IPS-18a (cell line): ENCODE data around the gene ASTN2.

Source experiments
- H3K27ac ChIP-seq: one replicate; pipeline ENCODE4 v1.5.1; 2013; ENCODE audit warnings: low read length
- H3K27me3 ChIP-seq: one replicate; pipeline ENCODE4 v1.6.1; 2013; ENCODE audit warnings: mild to moderate bottlenecking, low read length; ENCODE audit not compliant: control insufficient read depth, insufficient read depth
- H3K36me3 ChIP-seq: one replicate; pipeline ENCODE4 v1.6.1; 2013; ENCODE audit warnings: low read depth, low read length; ENCODE audit not compliant: control insufficient read depth
- H3K4me1 ChIP-seq: one replicate; pipeline ENCODE4 v1.6.1; 2013; ENCODE audit warnings: low read depth, low read length; ENCODE audit not compliant: control insufficient read depth
- H3K4me3 ChIP-seq: one replicate; pipeline ENCODE4 v1.5.1; 2013; ENCODE audit warnings: low read length
- H3K9ac ChIP-seq: one replicate; pipeline ENCODE4 v1.6.1; 2013; ENCODE audit warnings: mild to moderate bottlenecking, low read length, moderate library complexity
- H3K9me3 ChIP-seq: one replicate; pipeline ENCODE4 v1.6.1; 2013; ENCODE audit warnings: low read depth, low read length; ENCODE audit not compliant: control insufficient read depth

Gene ASTN2

DNA sequence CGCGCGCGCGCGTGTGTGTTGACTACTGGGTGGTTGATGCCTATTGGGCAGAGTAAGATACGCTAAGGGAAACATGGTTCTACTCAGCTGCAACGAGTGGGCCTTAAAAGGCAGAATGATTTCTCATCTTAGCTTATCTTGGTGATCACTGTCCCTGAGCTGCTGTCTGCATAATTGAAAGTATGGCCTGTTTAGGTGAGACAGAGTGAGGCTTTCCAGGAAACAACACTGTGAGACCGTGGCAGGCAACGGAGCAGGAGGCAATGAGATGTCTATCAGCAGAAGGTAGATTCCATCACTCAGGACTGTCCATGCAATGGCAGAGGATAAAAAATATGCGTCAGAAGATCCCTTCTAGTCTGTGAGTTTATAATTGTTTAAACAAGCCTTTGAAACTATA lies 450.6 kb downstream of the ASTN2 start:
- Histone ChIP-seq H3K27ac (no peak overlapping the region), H3K9me3 (no peaks in the 10 kb centered on the region), H3K36me3 (no peaks in the 10 kb centered on the region), H3K4me3 (no peak overlapping the region), H3K27me3 (no peaks in the 10 kb centered on the region), H3K9ac (no peak overlapping the region), H3K4me1 (no peaks in the 10 kb centered on the region)

GRCh38 chr9:116959809-116960208 lies 455.0 kb downstream of the ASTN2 start:
- Histone ChIP-seq H3K4me3 (no peak overlapping the region), H3K27me3 (no peaks in the 10 kb centered on the region), H3K9me3 (no peaks in the 10 kb centered on the region), H3K27ac (no peak overlapping the region), H3K36me3 (no peaks in the 10 kb centered on the region), H3K9ac (no peak overlapping the region), H3K4me1 (no peaks in the 10 kb centered on the region)

DNA sequence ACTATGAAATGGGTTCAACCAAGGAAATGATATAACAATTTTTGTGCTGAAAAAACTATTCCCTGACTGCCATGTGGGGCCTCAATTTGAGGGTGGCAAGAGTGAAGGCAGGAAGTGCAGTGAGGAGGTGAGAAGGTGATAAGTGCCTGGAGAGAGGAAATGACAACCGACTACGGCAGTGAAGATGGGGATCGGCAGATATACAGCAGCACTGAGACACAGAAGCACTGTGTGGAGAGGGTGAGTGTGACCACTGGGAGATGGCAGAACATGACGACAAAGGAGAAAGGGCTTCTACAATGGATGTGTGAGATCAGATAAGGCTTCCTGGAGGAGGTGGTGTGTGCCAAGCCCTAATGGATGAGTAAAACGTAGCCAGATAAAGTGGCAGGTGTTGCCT lies 456.0 kb downstream of the ASTN2 start:
- Histone ChIP-seq H3K9me3 (no peaks in the 10 kb centered on the region), H3K27ac (no peak overlapping the region), H3K4me3 (no peak overlapping the region), H3K9ac (no peak overlapping the region), H3K36me3 (no peaks in the 10 kb centered on the region), H3K27me3 (no peaks in the 10 kb centered on the region), H3K4me1 (no peaks in the 10 kb centered on the region)

GRCh38 chr9:116954731-116955130 lies 460.1 kb downstream of the ASTN2 start:
- Histone ChIP-seq H3K27ac (no peak overlapping the region), H3K36me3 (no peaks in the 10 kb centered on the region), H3K4me1 (no peaks in the 10 kb centered on the region), H3K4me3 (no peak overlapping the region), H3K9me3 (no peaks in the 10 kb centered on the region), H3K9ac (no peak overlapping the region), H3K27me3 (no peaks in the 10 kb centered on the region)

DNA sequence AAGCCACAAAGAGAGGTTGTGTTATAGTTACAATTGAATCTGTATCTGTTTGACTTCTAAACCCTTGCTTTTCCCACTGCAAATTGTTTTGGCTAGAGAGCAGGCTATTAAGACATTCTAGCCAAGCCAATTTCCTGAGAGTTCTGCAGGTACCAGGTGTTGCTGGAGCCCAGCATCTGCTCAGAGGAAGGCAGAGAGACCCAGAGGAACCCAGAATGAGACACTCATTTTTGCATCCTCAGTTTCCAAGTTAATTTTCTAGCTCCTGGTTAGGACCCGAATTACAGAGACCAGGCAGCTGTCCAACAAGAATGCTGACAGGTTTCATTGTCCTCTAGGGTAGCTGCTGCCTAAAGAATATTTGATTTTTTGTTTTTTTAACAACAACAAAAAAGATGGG lies 461.6 kb downstream of the ASTN2 start:
- no peaks in the 10 kb centered on the region for H3K36me3 ChIP-seq
- H3K9me3 ChIP-seq: no peaks in the 10 kb centered on the region
- H3K27ac ChIP-seq: no peak overlapping the region
- no peaks in the 10 kb centered on the region for H3K27me3 ChIP-seq
- no peak overlapping the region for H3K9ac ChIP-seq
- H3K4me1 ChIP-seq: no peaks in the 10 kb centered on the region
- no peak overlapping the region for H3K4me3 ChIP-seq

- Histone ChIP-seq H3K27me3 (no peaks in the 10 kb centered on the region), H3K9ac (no peak overlapping the region), H3K4me1 (peaks cover 5% of the 10 kb centered on the region), H3K36me3 (no peaks in the 10 kb centered on the region), H3K4me3 (no peak overlapping the region), H3K27ac (no peak overlapping the region), H3K9me3 (no peaks in the 10 kb centered on the region)
These were observed 462.4 kb downstream of the ASTN2 start for GRCh38 chr9:116952436-116952810.

- no peak overlapping the region for H3K4me3 ChIP-seq
- H3K4me1 ChIP-seq: peaks cover 11% of the 10 kb centered on the region
- H3K9ac ChIP-seq: no peak overlapping the region
- no peaks in the 10 kb centered on the region for H3K36me3 ChIP-seq
- no peak overlapping the region for H3K27ac ChIP-seq
- no peaks in the 10 kb centered on the region for H3K9me3 ChIP-seq
- no peaks in the 10 kb centered on the region for H3K27me3 ChIP-seq
These were observed 463.0 kb downstream of the ASTN2 start for GRCh38 chr9:116951588-116952435.

DNA sequence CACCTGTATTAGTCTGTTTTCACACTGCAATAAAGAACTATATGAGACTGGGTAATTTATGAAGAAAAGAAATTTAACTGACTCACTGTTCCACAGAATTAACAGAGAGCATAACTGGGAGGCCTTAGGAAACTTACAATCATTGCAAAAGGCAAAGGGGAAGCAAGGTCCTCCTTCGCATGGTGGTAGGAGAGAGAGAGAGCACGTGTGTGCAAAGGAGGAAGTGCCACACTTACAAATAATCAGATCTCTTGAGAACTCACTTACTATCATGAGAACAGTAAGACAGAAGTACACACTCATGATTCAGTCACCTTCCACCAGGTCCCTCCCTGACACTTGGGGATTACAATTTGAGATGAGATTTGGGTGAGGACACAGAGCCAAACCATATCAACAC lies 469.0 kb downstream of the ASTN2 start:
- Histone ChIP-seq H3K27ac (no peak overlapping the region), H3K4me1 (peaks cover 29% of the 10 kb centered on the region), H3K36me3 (no peaks in the 10 kb centered on the region), H3K27me3 (no peaks in the 10 kb centered on the region), H3K9ac (no peak overlapping the region), H3K4me3 (no peak overlapping the region), H3K9me3 (no peaks in the 10 kb centered on the region)

DNA sequence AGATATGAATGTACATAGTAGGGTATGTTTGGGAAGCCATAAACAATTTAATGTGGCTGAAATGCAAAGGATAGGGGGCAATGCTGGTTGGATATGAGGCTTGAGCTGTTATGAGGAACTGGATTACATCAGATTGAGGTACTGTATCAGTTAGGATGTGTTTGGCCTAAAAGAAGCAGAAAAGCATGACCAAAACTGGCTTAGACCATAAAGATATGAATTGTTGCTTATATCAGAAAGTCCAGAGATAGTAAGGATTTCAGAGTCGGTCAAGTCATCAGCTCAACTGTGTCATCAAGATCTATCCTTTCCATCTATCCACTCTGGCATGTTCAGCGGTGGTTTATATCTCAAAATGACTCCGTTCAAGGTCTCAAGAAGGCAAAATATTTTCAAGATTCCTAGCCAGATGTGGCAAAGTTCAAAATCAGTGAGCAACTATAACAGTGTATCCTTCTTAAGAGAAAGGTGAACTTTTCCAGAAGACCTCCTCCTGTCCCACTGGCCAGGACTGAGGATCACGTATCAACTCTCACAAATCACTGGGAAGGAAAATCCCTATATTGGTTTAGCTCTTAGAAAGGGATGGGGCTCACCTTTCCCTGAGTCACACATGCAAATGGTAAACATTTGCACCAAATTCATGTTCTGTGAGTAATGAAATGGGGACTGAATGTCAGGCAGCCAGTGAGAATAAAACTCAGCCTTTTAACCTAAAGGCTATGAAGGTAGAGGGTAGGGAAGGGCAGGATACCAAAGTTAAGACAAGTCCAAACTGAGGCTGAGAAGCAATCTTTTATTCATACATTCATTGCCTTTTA lies 469.9 kb downstream of the ASTN2 start:
- Histone ChIP-seq H3K9ac (no peak overlapping the region), H3K27me3 (no peaks in the 10 kb centered on the region), H3K27ac (no peak overlapping the region), H3K9me3 (no peaks in the 10 kb centered on the region), H3K36me3 (no peaks in the 10 kb centered on the region), H3K4me3 (no peak overlapping the region), H3K4me1 (peaks cover 29% of the 10 kb centered on the region)

- Histone ChIP-seq H3K9ac (no peak overlapping the region), H3K9me3 (no peaks in the 10 kb centered on the region), H3K27me3 (no peaks in the 10 kb centered on the region)
These were observed 470.9 kb downstream of the ASTN2 start for GRCh38 chr9:116943970-116944369.

GRCh38 chr9:116942593-116943061 lies 472.2 kb downstream of the ASTN2 start:
- H3K36me3 ChIP-seq: no peaks in the 10 kb centered on the region
- H3K27ac ChIP-seq: no peak overlapping the region
- peaks cover 26% of the 10 kb centered on the region for H3K4me1 ChIP-seq
- H3K4me3 ChIP-seq: no peak overlapping the region
- H3K9me3 ChIP-seq: no peaks in the 10 kb centered on the region
- H3K27me3 ChIP-seq: no peaks in the 10 kb centered on the region
- H3K9ac ChIP-seq: no peak overlapping the region

More at GRCh38 chr9:116943970-116944369, 470.9 kb downstream of the ASTN2 start:
- H3K36me3 ChIP-seq: no peaks in the 10 kb centered on the region
- H3K4me1 ChIP-seq: peaks cover 29% of the 10 kb centered on the region
- H3K27ac ChIP-seq: no peak overlapping the region
- no peak overlapping the region for H3K4me3 ChIP-seq
